GM12878 (cell line): ENCODE measurements around the gene TMCC2. TPM values are rescaled to one million over a fixed set of nuclear protein-coding genes. Genes with fewer than 3 reads are reported as not detected.

ENCODE experiments used
- ATAC-seq: fragments of 200-7000 bp; cut with Tn5 transposase; 3 replicates; pipeline ENCODE4 v1.9.1; 2020; ENCODE audit warnings: mild to moderate bottlenecking, moderate library complexity
- BruUV-seq: library from RNA; stranded (reverse); fragments of 400-500 nt; replicated peaks from 2 replicates; lab custom pipeline; 2021; lab: Mats Ljungman, UMichigan
- CTCF ChIA-PET: fragments of 300-600 bp; sonication (Branson Sonifier 250); formaldehyde crosslinking; extraction: SDS; loops from one replicate; lab custom pipeline; 2021; ENCODE audit warnings: inconsistent platforms; lab: Yijun Ruan, JAX
- POLR2A ChIA-PET: fragments of 350-600 bp; formaldehyde crosslinking; extraction: SDS; loops from one replicate; lab custom pipeline; 2021; ENCODE audit warnings: inconsistent platforms; lab: Charles Lee
- RAD21 ChIA-PET: fragments of 300-600 bp; sonication (Branson Sonifier 250); formaldehyde crosslinking; loops from one replicate; lab custom pipeline; 2023; ENCODE audit warnings: antibody characterized with exemption; ENCODE audit not compliant: unreplicated experiment; lab: Charles Lee
- SMC1A ChIA-PET: fragments of 300-600 bp; sonication (Branson Sonifier 250); formaldehyde crosslinking; loops from one replicate; lab custom pipeline; 2023; ENCODE audit not compliant: unreplicated experiment, uncharacterized antibody; lab: Charles Lee
- DNase-seq: peaks from one replicate; pipeline ENCODE4 v3.0.0-alpha.2; 2011; ENCODE audit warnings: low read depth, low spot score
- FAIRE-seq: peaks from 3 replicates; lab custom pipeline; 2011; peaks lifted over from hg19 to GRCh38; lab: Jason Lieb, UNC
- H2AFZ ChIP-seq: 2 replicates; pipeline ENCODE4 v1.6.0; 2011; ENCODE audit warnings: low read depth, low read length, control low read depth; ENCODE audit not compliant: control insufficient read depth
- H3K27ac ChIP-seq: 2 replicates; pipeline ENCODE4 v1.5.1; 2011; ENCODE audit warnings: control low read depth; ENCODE audit not compliant: control insufficient read depth, insufficient read depth
- H3K27me3 ChIP-seq, 2 experiments: replicated peaks in 1 of 2; 2 replicates each; pipeline versions ENCODE4 v1.6.0 to v1.6.1; 2011; ENCODE audit warnings: low read length in 1 of 2; ENCODE audit not compliant: control insufficient read depth in 2 of 2, insufficient read depth in 2 of 2
- H3K36me3 ChIP-seq, 2 experiments: 2 replicates each; pipeline ENCODE4 v1.5.1; 2011; ENCODE audit warnings: low read length in 1 of 2; ENCODE audit not compliant: control insufficient read depth in 2 of 2, insufficient read depth in 2 of 2
- H3K4me1 ChIP-seq: 2 replicates; pipeline ENCODE4 v1.6.1; 2011; ENCODE audit warnings: mild to moderate bottlenecking, low read length, moderate library complexity, mixed read lengths; ENCODE audit not compliant: control insufficient read depth, insufficient read depth
- H3K4me2 ChIP-seq: 2 replicates; pipeline ENCODE4 v1.6.0; 2011; ENCODE audit warnings: control low read depth; ENCODE audit not compliant: control insufficient read depth, insufficient read depth
- H3K4me3 ChIP-seq: fragments of 200-600 bp; sonication (generic); 2 replicates; pipeline ENCODE4 v1.5.1; 2016
- H3K79me2 ChIP-seq: 2 replicates; pipeline ENCODE4 v1.6.0; 2011; ENCODE audit warnings: low read length; ENCODE audit not compliant: control insufficient read depth, insufficient read depth
- H3K9ac ChIP-seq: 2 replicates; pipeline ENCODE4 v1.8.0; 2011; ENCODE audit warnings: low read length, control low read depth, mixed read lengths; ENCODE audit not compliant: control insufficient read depth, insufficient read depth
- H3K9me3 ChIP-seq: replicated peaks from 3 replicates; pipeline ENCODE4 v1.5.1; 2011; ENCODE audit warnings: mild to moderate bottlenecking, low read length; ENCODE audit not compliant: control insufficient read depth, insufficient read depth
- H4K20me1 ChIP-seq: 2 replicates; pipeline ENCODE4 v1.6.0; 2011; ENCODE audit not compliant: control insufficient read depth, insufficient read depth
- ASH2L ChIP-seq: fragments of 300-600, 200-600 bp; sonication (generic); IDR thresholded peaks from 2 replicates; pipeline ENCODE4 v1.6.1; 2017; ENCODE audit warnings: low read depth, mild to moderate bottlenecking, borderline replicate concordance
- BMI1 ChIP-seq: fragments of 450-650 bp; IDR thresholded peaks from 2 replicates; pipeline ENCODE4 v1.6.1; 2016; ENCODE audit warnings: mild to moderate bottlenecking, moderate library complexity, borderline replicate concordance
- EED ChIP-seq: sonication (generic); IDR thresholded peaks from 2 replicates; pipeline ENCODE4 v1.6.1; 2016; ENCODE audit warnings: antibody characterized with exemption, low read depth
- IKZF2 ChIP-seq, 2 experiments: fragments of 450-650 bp; IDR thresholded peaks; 2 replicates each; pipeline ENCODE4 v1.6.1; 2017; ENCODE audit warnings: mild to moderate bottlenecking in 2 of 2, moderate library complexity in 2 of 2
- JUND ChIP-seq: IDR thresholded peaks from 2 replicates; pipeline ENCODE4 v1.6.1; 2012; ENCODE audit warnings: low read depth, mild to moderate bottlenecking, low read length, improper control_type of control experiment, moderate library complexity
- KDM1A ChIP-seq: fragments of 200-600 bp; sonication (generic); IDR thresholded peaks from 2 replicates; pipeline ENCODE4 v1.6.1; 2016; ENCODE audit warnings: borderline replicate concordance
- MEF2A ChIP-seq: IDR thresholded peaks from 2 replicates; pipeline ENCODE4 v1.6.1; 2011; ENCODE audit warnings: low read depth, mild to moderate bottlenecking, low read length, moderate library complexity; ENCODE audit not compliant: insufficient read depth
- MLLT1 ChIP-seq: fragments of 450-650 bp; IDR thresholded peaks from 2 replicates; pipeline ENCODE4 v1.6.1; 2016; ENCODE audit warnings: mild to moderate bottlenecking
- MTA2 ChIP-seq: fragments of 450-650 bp; IDR thresholded peaks from 2 replicates; pipeline ENCODE4 v1.6.1; 2016; ENCODE audit warnings: low read depth, mild to moderate bottlenecking, moderate library complexity
- MTA3 ChIP-seq: IDR thresholded peaks from 2 replicates; pipeline ENCODE4 v1.6.1; 2012; ENCODE audit warnings: low read length, inconsistent platforms, borderline replicate concordance
- RB1 ChIP-seq: fragments of 450-650 bp; formaldehyde crosslinking; IDR thresholded peaks from 2 replicates; pipeline ENCODE4 v1.6.1; 2017; ENCODE audit warnings: mild to moderate bottlenecking, borderline replicate concordance
- RCOR1 ChIP-seq: conservative IDR thresholded peaks from 2 replicates; pipeline ENCODE4 v1.6.1; 2012; ENCODE audit warnings: low read depth, low read length, improper control_type of control experiment
- SP1 ChIP-seq: IDR thresholded peaks from one replicate; pipeline ENCODE4 v1.6.1; 2011; ENCODE audit warnings: low read depth, low read length
- USF2 ChIP-seq: IDR thresholded peaks from 2 replicates; pipeline ENCODE4 v1.6.1; 2011; ENCODE audit warnings: low read depth, low read length, improper control_type of control experiment, borderline replicate concordance
- ZNF217 ChIP-seq: fragments of 450-650 bp; IDR thresholded peaks from 2 replicates; pipeline ENCODE4 v1.6.1; 2017; ENCODE audit warnings: antibody characterized with exemption, mild to moderate bottlenecking
- ZNF274 ChIP-seq: IDR thresholded peaks from one replicate; pipeline ENCODE4 v1.8.0; 2011; ENCODE audit not compliant: insufficient read length, insufficient read depth
- WGBS: methylation state at CpG from one replicate; pipeline ENCODE4 v1.1.6; 2016; ENCODE audit warnings: low lambda C conversion rate; ENCODE audit not compliant: insufficient replicate concordance, insufficient coverage; ENCODE audit errors: missing lambda C conversion rate; 5-methylcytosine and 5-hydroxymethylcytosine counted together
- in situ Hi-C: fragments of 300-500 bp; cut with MboI; formaldehyde crosslinking; loops from 9 replicates; pipeline ENCODE4 v1.14.3; 2018; ENCODE audit warnings: mixed read lengths
- intact Hi-C: fragments of 100-400 bp; cut with micrococcal nuclease; formaldehyde crosslinking; loops from one replicate; pipeline ENCODE4 v1.14.2; 2022; ENCODE audit not compliant: unreplicated experiment
- polyA plus RNA-seq, 11 experiments: library from polyadenylated mRNA; depleted of rRNA in 4 of 11; unstranded in 6 of 11; stranded (reverse) in 5 of 11; fragments of >200 nt; fragmentation: Nextera tagmentation in 4 of 11; fragmentation: Illumina TruSeq in 1 of 11; extraction: Ambion mirVana in 4 of 11; extraction: Trizol in 1 of 11; gene quantifications; 1 replicate in 1 of 11; 2 replicates in 10 of 11; pipeline versions ENCODE4 v1.2.1 to v1.2.3, GENCODE V29; 2011 to 2016; ENCODE audit warnings: inconsistent platforms in 2 of 11, missing spikeins in 2 of 11, low read depth in 1 of 11
- total RNA-seq, 4 experiments: library from RNA; depleted of rRNA in 3 of 4; stranded (reverse); fragments of >200 nt in 3 of 4; fragmentation: Illumina TruSeq in 1 of 4; extraction: Trizol in 1 of 4; gene quantifications; 2 replicates each; pipeline versions ENCODE4 v1.2.1 to v1.2.3, GENCODE V29; 2013 to 2021

Gene TMCC2
- total and polyA plus RNA-seq, 10 of the 15 experiments (the other 5 are each of a cell fraction or from before 2014, with no cell fraction given), result 0.06 to 2.3 (median 0.76) TPM

- H3K27ac ChIP-seq, result no peak overlapping the region
- ATAC-seq (no peak), FAIRE-seq (no peak), DNase-seq (no peak)
- no peak overlapping the region for H2AFZ ChIP-seq
- SMC1A ChIA-PET, result interaction anchor here (35.1 kb wide), 1 partner anchor 26 kb away, joined by 1445 read pairs; no protein-coding TSS in a partner anchor
- POLR2A ChIA-PET, result interaction anchor here (1.5 kb wide), 1 partner anchor 10 kb away, joined by 5 read pairs; no protein-coding TSS in a partner anchor
- H3K4me1 ChIP-seq, result no peaks in the 10 kb centered on the region
- in situ Hi-C loops (no loop called here), intact Hi-C loops (no loop called here)
- no peak overlapping the region for H3K4me2 ChIP-seq
- no peaks in the 10 kb centered on the region; a peak in 1 of 4 replicates for H3K36me3 ChIP-seq
- CTCF ChIA-PET, result interaction anchor here (59.5 kb wide), 1 partner anchor 34 kb away, joined by 2333 read pairs; no protein-coding TSS in a partner anchor
- peaks cover 0 to 2% of the 10 kb centered on the region in 2 experiments; a peak in 1 of 4 replicates for H3K27me3 ChIP-seq
- BruUV-seq, result no TSS peak
- 90% methylated on average over 1 of the region's 1 CpG for WGBS
- no peak for TF ChIP-seq ZNF274
- TF ChIP-seq USF2, result no peak
- TF ChIP-seq RCOR1, result no peak
- no peak for TF ChIP-seq RB1
- TF ChIP-seq MEF2A, result no peak
- no peak for TF ChIP-seq BMI1
- TF ChIP-seq SP1, result no peak
- TF ChIP-seq IKZF2 (IDR thresholded peaks at IDR 0.05), result no peak
- no peak for TF ChIP-seq MTA2
- no peak for TF ChIP-seq MTA3
- no peak for TF ChIP-seq JUND
- no peak for TF ChIP-seq EED
- no peak for TF ChIP-seq ZNF217
- TF ChIP-seq MLLT1, result no peak
- TF ChIP-seq KDM1A, result no peak
- no peak for TF ChIP-seq ASH2L
- H3K9me3 ChIP-seq, result no peaks in the 10 kb centered on the region
- H3K4me3 ChIP-seq, result no peak overlapping the region
- H4K20me1 ChIP-seq, result no peaks in the 10 kb centered on the region
- H3K9ac ChIP-seq, result no peak overlapping the region
- H3K79me2 ChIP-seq, result no peaks in the 10 kb centered on the region
- RAD21 ChIA-PET, result no interaction called here
These were observed 76.9 kb downstream of the TMCC2 start for GRCh38 chr1:205304695-205305070.
